ENCODE results near the gene COMT.
A peak's percentile ranks its signal among the peaks of the same experiment; 100 is the strongest.

COMT gene

DNA sequence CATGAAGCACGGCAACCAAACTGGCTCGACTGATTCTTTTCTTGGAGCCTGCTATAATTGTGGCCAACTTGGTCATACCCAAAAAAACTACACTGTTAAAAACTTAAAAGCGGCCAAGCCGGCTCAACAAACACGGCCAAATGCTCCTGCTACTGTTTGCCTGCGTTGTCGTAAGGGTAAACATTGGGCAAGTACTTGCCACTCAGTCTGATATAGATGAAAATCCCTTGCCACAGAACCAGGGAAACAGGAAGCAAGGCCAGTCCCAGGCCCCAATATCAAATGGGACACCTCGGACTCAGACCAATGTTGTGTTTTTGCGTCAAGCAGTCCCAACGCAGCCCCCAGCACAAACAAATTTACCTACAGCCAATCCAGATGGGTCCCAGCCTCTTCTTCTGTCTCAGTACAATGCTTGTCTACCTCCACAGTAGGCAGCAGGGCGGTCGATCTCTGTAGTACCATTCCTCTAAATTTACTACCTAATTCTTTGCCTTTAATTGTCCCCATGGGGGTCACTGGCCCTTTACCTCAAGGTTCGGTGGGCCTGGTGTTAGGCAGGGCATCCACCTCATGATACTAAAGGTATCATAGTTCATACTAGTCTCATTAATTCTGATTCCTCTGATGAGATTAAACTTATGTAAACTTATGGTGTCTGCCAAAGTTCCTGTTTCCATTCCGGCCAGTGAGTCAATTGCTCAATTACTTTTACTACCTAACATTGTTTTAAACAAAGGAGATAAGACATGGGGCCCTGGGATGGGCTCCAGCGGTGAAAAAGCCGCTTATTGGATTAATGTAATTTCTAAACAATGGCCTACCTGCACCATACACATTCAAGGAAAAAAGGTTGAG is 3.7 kb upstream of the COMT start:
- H3K4me3 ChIP-seq: no peak overlapping the region
- no peaks in the 10 kb centered on the region for H3K9me3 ChIP-seq (ENCODE audit: low read depth, low read length)
- DNase-seq (ENCODE audit: low read depth, low spot score): no peak
- H3K36me3 ChIP-seq (ENCODE audit: insufficient read depth, low read length): no peaks in the 10 kb centered on the region
- H3K9ac ChIP-seq (ENCODE audit: insufficient read length): no peak overlapping the region
- no peak for TF ChIP-seq POLR2AphosphoS5 (IDR thresholded peaks at IDR 0.05; ENCODE audit: borderline replicate concordance, low read depth, low read length)
- TF ChIP-seq EZH2 (IDR thresholded peaks at IDR 0.05): no peak
- no peak for TF ChIP-seq FOXP2 (optimal IDR thresholded peaks at IDR 0.05; ENCODE audit: control extremely low read depth, extremely low read length, insufficient read depth)
- no peak overlapping the region for H3K27ac ChIP-seq

GRCh38 chr22:19940536-19941364 is 822 bp upstream of the COMT start:
- H3K9me3 ChIP-seq (ENCODE audit: low read depth, low read length): no peaks in the 10 kb centered on the region
- TF ChIP-seq FOXP2 (optimal IDR thresholded peaks at IDR 0.05; ENCODE audit: control extremely low read depth, extremely low read length, insufficient read depth): no peak
- TF ChIP-seq EZH2 (IDR thresholded peaks at IDR 0.05): no peak
- no peak for TF ChIP-seq POLR2AphosphoS5 (IDR thresholded peaks at IDR 0.05; ENCODE audit: borderline replicate concordance, low read depth, low read length)
- DNase-seq (ENCODE audit: low read depth, low spot score): no peak
- H3K9ac ChIP-seq (ENCODE audit: insufficient read length): peak overlapping the region; percentile 97
- no peaks in the 10 kb centered on the region for H3K36me3 ChIP-seq (ENCODE audit: insufficient read depth, low read length)
- H3K27ac ChIP-seq: peak overlapping the region; percentile 100; the same call in 1 of the 2 replicates
- H3K4me3 ChIP-seq: peak overlapping the region; percentile 90

- Histone ChIP-seq H3K9ac (ENCODE audit: insufficient read length) (peak overlapping the region; percentile 97), H3K27ac (peak overlapping the region; percentile 100), H3K36me3 (ENCODE audit: insufficient read depth, low read length) (no peaks in the 10 kb centered on the region), H3K4me3 (peak overlapping the region; percentile 90), H3K9me3 (ENCODE audit: low read depth, low read length) (no peaks in the 10 kb centered on the region)
- no peak for DNase-seq (ENCODE audit: low read depth, low spot score)
- TF ChIP-seq POLR2AphosphoS5 (IDR thresholded peaks at IDR 0.05; ENCODE audit: borderline replicate concordance, low read depth, low read length) (peak; percentile 16; the same call in 1 of the 2 replicates), FOXP2 (optimal IDR thresholded peaks at IDR 0.05; ENCODE audit: control extremely low read depth, extremely low read length, insufficient read depth) (no peak)
Measured at GRCh38 chr22:19942157-19943081, 847 bp downstream of the COMT start.

- Histone ChIP-seq H3K9ac (ENCODE audit: insufficient read length) (peak overlapping the region; percentile 97), H3K4me3 (peak overlapping the region; percentile 90), H3K27ac (peak overlapping the region; percentile 100), H3K36me3 (ENCODE audit: insufficient read depth, low read length) (no peaks in the 10 kb centered on the region), H3K9me3 (ENCODE audit: low read depth, low read length) (no peaks in the 10 kb centered on the region)
- peak; percentile 70 for DNase-seq (ENCODE audit: low read depth, low spot score)
- TF ChIP-seq POLR2AphosphoS5 (IDR thresholded peaks at IDR 0.05; ENCODE audit: borderline replicate concordance, low read depth, low read length): peak; percentile 52
- no peak for TF ChIP-seq FOXP2 (optimal IDR thresholded peaks at IDR 0.05; ENCODE audit: control extremely low read depth, extremely low read length, insufficient read depth)
- no peak for TF ChIP-seq EZH2 (IDR thresholded peaks at IDR 0.05)
Measured at GRCh38 chr22:19943082-19944026, 1.8 kb downstream of the COMT start.

- no peak overlapping the region for H3K9ac ChIP-seq (ENCODE audit: insufficient read length)
- H3K27ac ChIP-seq: no peak overlapping the region
- TF ChIP-seq POLR2AphosphoS5 (IDR thresholded peaks at IDR 0.05; ENCODE audit: borderline replicate concordance, low read depth, low read length): no peak
- no peak for TF ChIP-seq FOXP2 (optimal IDR thresholded peaks at IDR 0.05; ENCODE audit: control extremely low read depth, extremely low read length, insufficient read depth)
- TF ChIP-seq EZH2 (IDR thresholded peaks at IDR 0.05): no peak
Measured at GRCh38 chr22:19948057-19948760, 6.6 kb downstream of the COMT start.

DNA sequence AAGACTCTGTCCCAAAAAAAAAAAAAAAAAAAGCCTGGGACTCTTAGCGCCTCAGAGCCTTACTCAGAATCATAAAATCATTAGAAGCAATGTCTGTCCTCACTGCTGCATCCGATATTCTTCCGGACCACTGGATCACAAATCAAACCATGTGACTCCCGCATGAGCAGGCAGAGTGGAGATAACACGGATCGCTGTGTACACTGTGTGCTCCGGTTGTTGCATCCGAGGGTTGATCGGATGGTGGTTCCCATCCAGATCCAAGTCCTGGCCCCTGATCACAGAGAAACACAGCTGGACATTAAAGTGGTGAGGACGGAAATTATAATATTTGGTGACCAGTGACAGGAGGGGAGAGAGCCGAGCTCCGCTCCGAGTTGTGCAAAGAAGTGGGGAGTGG is 9.8 kb downstream of the COMT start:
- Histone ChIP-seq H3K4me3 (no peak overlapping the region), H3K36me3 (ENCODE audit: insufficient read depth, low read length) (no peaks in the 10 kb centered on the region; the same call in 1 of the 2 replicates), H3K9ac (ENCODE audit: insufficient read length) (no peak overlapping the region), H3K9me3 (ENCODE audit: low read depth, low read length) (no peaks in the 10 kb centered on the region), H3K27ac (no peak overlapping the region)
- DNase-seq (ENCODE audit: low read depth, low spot score): no peak
- TF ChIP-seq POLR2AphosphoS5 (IDR thresholded peaks at IDR 0.05; ENCODE audit: borderline replicate concordance, low read depth, low read length) (no peak), FOXP2 (optimal IDR thresholded peaks at IDR 0.05; ENCODE audit: control extremely low read depth, extremely low read length, insufficient read depth) (no peak), EZH2 (IDR thresholded peaks at IDR 0.05) (no peak)

More at GRCh38 chr22:19948057-19948760, 6.6 kb downstream of the COMT start:
- Histone ChIP-seq H3K4me3 (no peak overlapping the region), H3K9me3 (ENCODE audit: low read depth, low read length) (no peaks in the 10 kb centered on the region), H3K36me3 (ENCODE audit: insufficient read depth, low read length) (no peaks in the 10 kb centered on the region; the same call in 1 of the 2 replicates)
- DNase-seq (ENCODE audit: low read depth, low spot score): no peak
